VCaP (cell line): Measurements from ENCODE around the gene SH3PXD2A.

Experiments used
- H3K27ac ChIP-seq: fragments of 450-650 bp; 2 replicates; pipeline ENCODE4 v1.5.1; 2017
- CTCF ChIP-seq: fragments of 450-650 bp; conservative IDR thresholded peaks from 2 replicates; pipeline ENCODE4 v1.5.1; 2017; ENCODE audit warnings: mild to moderate bottlenecking, moderate library complexity

The SH3PXD2A gene

GRCh38 chr10:103629581-103629980 lies 225.8 kb downstream of the SH3PXD2A start:
- no peak for TF ChIP-seq CTCF
- H3K27ac ChIP-seq = no peak overlapping the region

DNA sequence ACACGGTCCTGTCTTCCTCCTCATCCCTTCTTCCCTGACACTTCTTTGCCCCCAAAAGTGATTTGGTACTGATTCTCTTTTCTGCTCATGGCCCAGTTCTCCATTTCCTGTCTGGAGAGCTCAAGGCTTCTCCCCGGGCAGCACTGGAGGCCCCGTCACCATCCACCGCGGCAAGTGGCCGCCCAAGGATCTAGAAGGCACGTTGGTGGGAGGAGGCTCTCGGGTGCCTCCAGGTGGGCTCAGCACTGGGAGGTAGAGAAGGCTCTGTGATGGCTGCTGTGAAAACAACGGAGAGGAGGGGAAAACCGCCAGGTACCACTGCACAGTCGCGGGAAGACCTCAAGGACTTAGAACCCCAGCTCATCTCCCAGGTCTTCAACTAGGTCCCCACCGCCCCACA lies 227.5 kb downstream of the SH3PXD2A start:
- TF ChIP-seq CTCF = no peak
- no peak overlapping the region for H3K27ac ChIP-seq

DNA sequence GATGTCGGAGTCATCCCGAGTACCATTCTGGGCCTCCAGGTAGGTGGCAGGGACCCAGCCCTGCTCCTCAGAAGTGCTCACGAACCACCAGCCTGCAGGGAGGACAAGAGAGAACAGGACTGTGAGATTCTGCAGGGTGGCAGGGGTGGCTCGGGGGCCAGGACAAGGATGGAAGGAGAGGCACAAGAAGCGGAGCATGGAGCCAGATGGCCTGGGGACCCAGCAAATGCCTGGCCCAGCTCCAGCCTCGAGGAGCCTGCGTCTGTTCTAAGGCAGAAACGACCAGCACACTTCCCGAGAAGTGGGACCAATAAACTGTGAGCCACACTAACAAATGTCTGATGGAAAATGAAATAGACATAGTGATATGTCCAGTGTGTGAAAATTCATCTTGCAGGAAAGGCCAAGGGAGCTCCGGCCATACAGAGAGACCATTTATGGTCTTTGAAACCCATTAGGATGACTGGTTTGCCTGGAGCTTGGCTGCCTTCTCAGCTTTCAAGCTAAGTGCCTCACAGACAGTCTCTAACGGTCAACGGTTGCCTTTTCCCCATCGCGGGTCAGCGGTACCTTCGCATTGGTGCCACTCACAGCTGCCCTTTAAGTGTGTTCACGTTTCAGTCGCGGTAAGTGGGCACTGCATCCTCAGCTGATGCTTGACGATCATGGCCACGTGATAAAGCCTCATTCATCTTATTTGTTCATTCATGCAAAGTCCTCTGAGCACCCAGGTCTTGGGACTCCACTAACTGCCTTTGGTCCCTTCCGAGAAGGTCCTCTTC lies 228.1 kb downstream of the SH3PXD2A start:
- H3K27ac ChIP-seq = no peak overlapping the region
- TF ChIP-seq CTCF = no peak

DNA sequence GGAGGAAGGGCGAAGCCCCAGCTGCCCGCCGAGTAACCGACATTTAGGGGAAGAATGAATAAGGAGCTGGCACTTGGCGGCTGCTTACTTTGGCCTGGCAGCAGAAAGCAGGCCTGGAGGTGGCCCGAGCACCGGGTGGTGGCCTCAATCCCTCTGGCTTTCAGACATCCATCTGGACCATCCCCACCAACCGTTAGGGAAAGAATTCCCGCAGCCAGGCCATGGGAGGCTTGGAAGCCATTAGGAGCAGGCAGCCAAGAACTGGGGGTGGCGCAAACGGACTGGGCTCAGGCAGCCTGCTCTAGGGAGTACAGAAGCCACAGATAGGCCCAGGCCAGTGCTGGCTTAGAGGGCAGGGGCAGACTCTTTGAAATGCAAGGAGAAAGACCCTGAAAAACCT lies 229.2 kb downstream of the SH3PXD2A start:
- TF ChIP-seq CTCF = no peak
- H3K27ac ChIP-seq = no peak overlapping the region

DNA sequence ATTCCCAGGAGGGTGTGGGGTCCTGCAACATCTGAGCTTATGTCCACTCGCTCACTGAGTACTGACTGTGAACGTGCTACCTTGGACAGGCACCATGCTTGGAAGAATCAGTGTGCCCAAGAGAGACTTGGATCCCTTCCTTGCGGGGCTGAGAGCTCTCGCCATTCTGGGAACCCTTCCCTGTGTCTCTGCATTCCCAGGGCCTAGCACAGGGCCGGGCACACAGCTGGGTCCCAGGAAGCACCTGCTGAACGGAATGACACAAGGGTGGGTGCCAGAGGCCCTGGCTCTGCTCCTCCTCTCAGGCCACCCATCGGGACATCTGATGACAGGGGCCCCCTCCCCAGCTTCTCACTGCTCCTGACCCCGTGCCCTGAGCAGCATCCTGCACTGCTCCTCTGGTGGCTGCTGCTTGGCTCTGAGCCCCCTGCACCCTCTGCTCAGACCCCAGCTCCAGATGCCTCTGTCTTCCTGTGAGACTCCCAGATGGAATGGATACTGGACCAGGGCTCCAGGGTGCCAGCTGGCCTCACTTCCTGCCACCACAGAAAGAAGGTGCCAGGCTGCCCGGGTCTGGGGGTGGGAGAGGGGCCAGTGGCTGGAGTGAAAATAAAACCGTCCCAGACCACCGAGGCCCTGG lies 232.3 kb downstream of the SH3PXD2A start:
- TF ChIP-seq CTCF = no peak
- H3K27ac ChIP-seq = no peak overlapping the region

GRCh38 chr10:103622286-103622685 lies 233.1 kb downstream of the SH3PXD2A start:
- H3K27ac ChIP-seq = no peak overlapping the region
- no peak for TF ChIP-seq CTCF

- no peak for TF ChIP-seq CTCF
- no peak overlapping the region for H3K27ac ChIP-seq
Observed at GRCh38 chr10:103621783-103622125, 233.6 kb downstream of the SH3PXD2A start.
